HEK293 (cell line): ENCODE results near the gene BRIX1.

ENCODE experiments used
- IKZF3 ChIP-seq: fragments of 450-650 bp; IDR thresholded peaks from 2 replicates; pipeline ENCODE4 v1.5.0; 2018; ENCODE audit warnings: missing biosample characterization, mild to moderate bottlenecking, missing genetic modification characterization, moderate library complexity
- KLF1 ChIP-seq: fragments of 450-650 bp; formaldehyde crosslinking; IDR thresholded peaks from 2 replicates; pipeline ENCODE4 v1.5.1; 2016; ENCODE audit warnings: missing biosample characterization, missing genetic modification characterization
- KLF10 ChIP-seq: fragments of 450-650 bp; IDR thresholded peaks from 2 replicates; pipeline ENCODE4 v1.5.1; 2018; ENCODE audit warnings: missing biosample characterization, mild to moderate bottlenecking, missing genetic modification characterization
- KLF8 ChIP-seq: fragments of 450-650 bp; formaldehyde crosslinking; IDR thresholded peaks from 2 replicates; pipeline ENCODE4 v1.5.1; 2016; ENCODE audit warnings: missing biosample characterization, missing genetic modification characterization
- MZF1 ChIP-seq: fragments of 450-650 bp; formaldehyde crosslinking; IDR thresholded peaks from 2 replicates; pipeline ENCODE4 v1.5.1; 2017; ENCODE audit warnings: missing biosample characterization, missing genetic modification characterization, borderline replicate concordance
- REPIN1 ChIP-seq: fragments of 450-650 bp; formaldehyde crosslinking; IDR thresholded peaks from 2 replicates; pipeline ENCODE4 v1.5.1; 2017; ENCODE audit warnings: missing biosample characterization, missing genetic modification characterization, low read depth
- SCRT1 ChIP-seq: fragments of 450-650 bp; formaldehyde crosslinking; IDR thresholded peaks from 2 replicates; pipeline ENCODE4 v1.5.1; 2016; ENCODE audit warnings: missing biosample characterization, missing genetic modification characterization, borderline replicate concordance
- ZFP37 ChIP-seq: fragments of 450-650 bp; formaldehyde crosslinking; IDR thresholded peaks from 2 replicates; pipeline ENCODE4 v1.5.1; 2016; ENCODE audit warnings: missing biosample characterization, missing genetic modification characterization
- ZFP69B ChIP-seq: fragments of 450-650 bp; formaldehyde crosslinking; IDR thresholded peaks from 2 replicates; pipeline ENCODE4 v1.5.1; 2016; ENCODE audit warnings: missing biosample characterization, missing genetic modification characterization
- ZIC2 ChIP-seq: fragments of 450-650 bp; formaldehyde crosslinking; IDR thresholded peaks from 2 replicates; pipeline ENCODE4 v1.5.1; 2016; ENCODE audit warnings: missing biosample characterization, missing genetic modification characterization
- ZNF114 ChIP-seq: fragments of 450-650 bp; formaldehyde crosslinking; IDR thresholded peaks from 2 replicates; pipeline ENCODE4 v1.5.0; 2017; ENCODE audit warnings: missing biosample characterization, missing genetic modification characterization
- ZNF2 ChIP-seq: fragments of 450-650 bp; formaldehyde crosslinking; IDR thresholded peaks from 2 replicates; pipeline ENCODE4 v1.5.1; 2016; ENCODE audit warnings: missing biosample characterization, missing genetic modification characterization
- ZNF24 ChIP-seq: fragments of 450-650 bp; formaldehyde crosslinking; IDR thresholded peaks from 2 replicates; pipeline ENCODE4 v1.5.1; 2016; ENCODE audit warnings: missing biosample characterization, missing genetic modification characterization
- ZNF48 ChIP-seq: fragments of 450-650 bp; formaldehyde crosslinking; IDR thresholded peaks from 2 replicates; pipeline ENCODE4 v1.5.1; 2016; ENCODE audit warnings: missing biosample characterization, missing genetic modification characterization
- ZNF529 ChIP-seq: fragments of 450-650 bp; formaldehyde crosslinking; IDR thresholded peaks from 2 replicates; pipeline ENCODE4 v1.5.1; 2017; ENCODE audit warnings: missing genetic modification characterization, missing biosample characterization; ENCODE audit not compliant: insufficient replicate concordance
- ZNF555 ChIP-seq: fragments of 450-650 bp; formaldehyde crosslinking; conservative IDR thresholded peaks from 2 replicates; pipeline ENCODE4 v1.5.1; 2017; ENCODE audit warnings: missing biosample characterization, mild to moderate bottlenecking, missing genetic modification characterization, inconsistent platforms
- ZNF596 ChIP-seq: fragments of 450-650 bp; IDR thresholded peaks from 2 replicates; pipeline ENCODE4 v1.5.0; 2018; ENCODE audit warnings: missing biosample characterization, mild to moderate bottlenecking, missing genetic modification characterization, moderate library complexity
- ZSCAN30 ChIP-seq: fragments of 450-650 bp; IDR thresholded peaks from 2 replicates; pipeline ENCODE4 v1.5.1; 2018; ENCODE audit warnings: missing biosample characterization, mild to moderate bottlenecking, missing genetic modification characterization, moderate library complexity
- TF ChIP-seq, protein P1 (sequence below): fragments of 450-650 bp; formaldehyde crosslinking; IDR thresholded peaks from 2 replicates; pipeline ENCODE4 v1.5.1; 2016; ENCODE audit warnings: missing biosample characterization, missing genetic modification characterization
- TF ChIP-seq, protein P2 (sequence below): fragments of 450-650 bp; formaldehyde crosslinking; IDR thresholded peaks from 2 replicates; pipeline ENCODE4 v1.5.1; 2016; ENCODE audit warnings: missing biosample characterization, missing genetic modification characterization
- TF ChIP-seq, protein P3 (sequence below): fragments of 450-650 bp; formaldehyde crosslinking; IDR thresholded peaks from 2 replicates; pipeline ENCODE4 v1.5.1; 2017; ENCODE audit warnings: missing biosample characterization, mild to moderate bottlenecking, missing genetic modification characterization, moderate library complexity
- TF ChIP-seq, protein P4 (sequence below): fragments of 450-650 bp; formaldehyde crosslinking; IDR thresholded peaks from 2 replicates; pipeline ENCODE4; 2016; ENCODE audit warnings: missing biosample characterization, missing genetic modification characterization
- TF ChIP-seq, protein P5 (sequence below): fragments of 450-650 bp; formaldehyde crosslinking; IDR thresholded peaks from 2 replicates; pipeline ENCODE4 v1.5.1; 2016; ENCODE audit warnings: missing biosample characterization, missing genetic modification characterization
- TF ChIP-seq, protein P6 (sequence below): fragments of 450-650 bp; formaldehyde crosslinking; IDR thresholded peaks from 2 replicates; pipeline ENCODE4 v1.5.1; 2016; ENCODE audit warnings: missing biosample characterization, missing genetic modification characterization
- TF ChIP-seq, protein P7 (sequence below): fragments of 450-650 bp; formaldehyde crosslinking; conservative IDR thresholded peaks from 2 replicates; pipeline ENCODE4 v1.5.1; 2016; ENCODE audit warnings: low read depth, missing biosample characterization, missing genetic modification characterization

BRIX1 gene

DNA sequence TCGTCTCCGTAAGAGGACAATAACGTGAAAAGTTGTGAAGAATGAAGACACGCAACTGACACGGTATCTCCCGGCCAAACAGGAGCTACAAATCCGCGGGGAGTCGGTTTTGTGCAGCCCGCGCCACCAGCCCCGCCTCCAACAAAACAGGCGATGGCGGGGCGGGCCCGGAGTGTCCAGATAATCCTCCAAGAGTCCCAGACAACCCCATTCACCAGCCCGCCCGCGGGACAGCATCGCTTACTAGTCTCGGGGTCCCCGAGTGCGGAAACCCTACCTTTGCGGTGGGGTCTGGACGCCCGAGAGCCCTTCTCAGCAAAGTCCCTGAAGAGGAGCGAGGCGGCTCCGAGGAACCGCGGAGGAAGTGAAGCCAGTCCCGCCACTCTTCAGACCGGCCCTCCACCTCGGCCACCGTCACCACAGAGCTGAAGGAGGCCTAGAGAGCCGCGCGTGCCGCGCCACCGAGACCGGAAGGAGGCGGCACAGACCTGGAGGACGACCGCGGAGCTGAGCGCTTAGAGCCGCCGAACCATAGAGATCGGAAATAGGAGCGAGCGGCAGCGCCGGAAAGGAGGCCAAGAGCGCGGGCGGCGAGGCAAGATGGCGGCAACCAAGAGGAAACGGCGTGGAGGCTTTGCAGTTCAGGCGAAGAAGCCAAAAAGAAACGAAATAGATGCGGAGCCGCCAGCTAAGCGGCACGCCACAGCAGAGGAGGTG lies at the start of gene BRIX1, which contains the start of gene RAD1 (continued):
- TF ChIP-seq, protein P1, sequence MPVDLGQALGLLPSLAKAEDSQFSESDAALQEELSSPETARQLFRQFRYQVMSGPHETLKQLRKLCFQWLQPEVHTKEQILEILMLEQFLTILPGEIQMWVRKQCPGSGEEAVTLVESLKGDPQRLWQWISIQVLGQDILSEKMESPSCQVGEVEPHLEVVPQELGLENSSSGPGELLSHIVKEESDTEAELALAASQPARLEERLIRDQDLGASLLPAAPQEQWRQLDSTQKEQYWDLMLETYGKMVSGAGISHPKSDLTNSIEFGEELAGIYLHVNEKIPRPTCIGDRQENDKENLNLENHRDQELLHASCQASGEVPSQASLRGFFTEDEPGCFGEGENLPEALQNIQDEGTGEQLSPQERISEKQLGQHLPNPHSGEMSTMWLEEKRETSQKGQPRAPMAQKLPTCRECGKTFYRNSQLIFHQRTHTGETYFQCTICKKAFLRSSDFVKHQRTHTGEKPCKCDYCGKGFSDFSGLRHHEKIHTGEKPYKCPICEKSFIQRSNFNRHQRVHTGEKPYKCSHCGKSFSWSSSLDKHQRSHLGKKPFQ (tag by site-specific recombination) = no peak
- TF ChIP-seq, protein P2, sequence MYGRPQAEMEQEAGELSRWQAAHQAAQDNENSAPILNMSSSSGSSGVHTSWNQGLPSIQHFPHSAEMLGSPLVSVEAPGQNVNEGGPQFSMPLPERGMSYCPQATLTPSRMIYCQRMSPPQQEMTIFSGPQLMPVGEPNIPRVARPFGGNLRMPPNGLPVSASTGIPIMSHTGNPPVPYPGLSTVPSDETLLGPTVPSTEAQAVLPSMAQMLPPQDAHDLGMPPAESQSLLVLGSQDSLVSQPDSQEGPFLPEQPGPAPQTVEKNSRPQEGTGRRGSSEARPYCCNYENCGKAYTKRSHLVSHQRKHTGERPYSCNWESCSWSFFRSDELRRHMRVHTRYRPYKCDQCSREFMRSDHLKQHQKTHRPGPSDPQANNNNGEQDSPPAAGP (tag by site-specific recombination) = peak; percentile 84
- TF ChIP-seq MZF1 (tag by site-specific recombination) (no peak), ZNF529 (tag by site-specific recombination) (no peak), ZFP69B (tag by site-specific recombination) (peak; percentile 93), ZNF555 (tag by site-specific recombination) (no peak), ZNF114 (tag by site-specific recombination) (no peak), SCRT1 (tag by site-specific recombination) (no peak), ZSCAN30 (tag by site-specific recombination) (peak; percentile 77; the same call in 1 of the 2 replicates), ZIC2 (peak; percentile 37), IKZF3 (peak; percentile 26; the same call in 1 of the 2 replicates), ZFP37 (tag by site-specific recombination) (peak; percentile 71; the same call in 1 of the 2 replicates), ZNF2 (tag by site-specific recombination) (peak; percentile 93), ZNF24 (peak; percentile 87), KLF8 (tag by site-specific recombination) (peak; percentile 79), ZNF596 (tag by site-specific recombination) (no peak), KLF1 (no peak; the same call in 1 of the 2 replicates), ZNF48 (tag by site-specific recombination) (no peak), KLF10 (tag by site-specific recombination) (peak; percentile 77), REPIN1 (no peak)
- TF ChIP-seq, protein P3, sequence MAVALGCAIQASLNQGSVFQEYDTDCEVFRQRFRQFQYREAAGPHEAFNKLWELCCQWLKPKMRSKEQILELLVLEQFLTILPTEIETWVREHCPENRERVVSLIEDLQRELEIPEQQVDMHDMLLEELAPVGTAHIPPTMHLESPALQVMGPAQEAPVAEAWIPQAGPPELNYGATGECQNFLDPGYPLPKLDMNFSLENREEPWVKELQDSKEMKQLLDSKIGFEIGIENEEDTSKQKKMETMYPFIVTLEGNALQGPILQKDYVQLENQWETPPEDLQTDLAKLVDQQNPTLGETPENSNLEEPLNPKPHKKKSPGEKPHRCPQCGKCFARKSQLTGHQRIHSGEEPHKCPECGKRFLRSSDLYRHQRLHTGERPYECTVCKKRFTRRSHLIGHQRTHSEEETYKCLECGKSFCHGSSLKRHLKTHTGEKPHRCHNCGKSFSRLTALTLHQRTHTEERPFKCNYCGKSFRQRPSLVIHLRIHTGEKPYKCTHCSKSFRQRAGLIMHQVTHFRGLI (tag by site-specific recombination) = peak; percentile 86
- TF ChIP-seq, protein P4, sequence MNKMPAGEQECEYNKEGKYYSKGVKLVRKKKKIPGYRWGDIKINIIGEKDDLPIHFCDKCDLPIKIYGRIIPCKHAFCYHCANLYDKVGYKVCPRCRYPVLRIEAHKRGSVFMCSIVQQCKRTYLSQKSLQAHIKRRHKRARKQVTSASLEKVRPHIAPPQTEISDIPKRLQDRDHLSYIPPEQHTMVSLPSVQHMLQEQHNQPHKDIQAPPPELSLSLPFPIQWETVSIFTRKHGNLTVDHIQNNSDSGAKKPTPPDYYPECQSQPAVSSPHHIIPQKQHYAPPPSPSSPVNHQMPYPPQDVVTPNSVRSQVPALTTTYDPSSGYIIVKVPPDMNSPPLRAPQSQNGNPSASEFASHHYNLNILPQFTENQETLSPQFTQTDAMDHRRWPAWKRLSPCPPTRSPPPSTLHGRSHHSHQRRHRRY (tag by site-specific recombination) = no peak
- TF ChIP-seq, protein P5, sequence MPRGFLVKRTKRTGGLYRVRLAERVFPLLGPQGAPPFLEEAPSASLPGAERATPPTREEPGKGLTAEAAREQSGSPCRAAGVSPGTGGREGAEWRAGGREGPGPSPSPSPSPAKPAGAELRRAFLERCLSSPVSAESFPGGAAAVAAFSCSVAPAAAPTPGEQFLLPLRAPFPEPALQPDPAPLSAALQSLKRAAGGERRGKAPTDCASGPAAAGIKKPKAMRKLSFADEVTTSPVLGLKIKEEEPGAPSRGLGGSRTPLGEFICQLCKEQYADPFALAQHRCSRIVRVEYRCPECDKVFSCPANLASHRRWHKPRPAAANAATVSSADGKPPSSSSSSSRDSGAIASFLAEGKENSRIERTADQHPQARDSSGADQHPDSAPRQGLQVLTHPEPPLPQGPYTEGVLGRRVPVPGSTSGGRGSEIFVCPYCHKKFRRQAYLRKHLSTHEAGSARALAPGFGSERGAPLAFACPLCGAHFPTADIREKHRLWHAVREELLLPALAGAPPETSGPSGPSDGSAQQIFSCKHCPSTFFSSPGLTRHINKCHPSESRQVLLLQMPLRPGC (tag by site-specific recombination) = peak; percentile 24; the same call in 1 of the 2 replicates
- TF ChIP-seq, protein P6, sequence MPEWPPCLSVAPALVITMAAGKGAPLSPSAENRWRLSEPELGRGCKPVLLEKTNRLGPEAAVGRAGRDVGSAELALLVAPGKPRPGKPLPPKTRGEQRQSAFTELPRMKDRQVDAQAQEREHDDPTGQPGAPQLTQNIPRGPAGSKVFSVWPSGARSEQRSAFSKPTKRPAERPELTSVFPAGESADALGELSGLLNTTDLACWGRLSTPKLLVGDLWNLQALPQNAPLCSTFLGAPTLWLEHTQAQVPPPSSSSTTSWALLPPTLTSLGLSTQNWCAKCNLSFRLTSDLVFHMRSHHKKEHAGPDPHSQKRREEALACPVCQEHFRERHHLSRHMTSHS (tag by site-specific recombination) = no peak
- TF ChIP-seq, protein P7, sequence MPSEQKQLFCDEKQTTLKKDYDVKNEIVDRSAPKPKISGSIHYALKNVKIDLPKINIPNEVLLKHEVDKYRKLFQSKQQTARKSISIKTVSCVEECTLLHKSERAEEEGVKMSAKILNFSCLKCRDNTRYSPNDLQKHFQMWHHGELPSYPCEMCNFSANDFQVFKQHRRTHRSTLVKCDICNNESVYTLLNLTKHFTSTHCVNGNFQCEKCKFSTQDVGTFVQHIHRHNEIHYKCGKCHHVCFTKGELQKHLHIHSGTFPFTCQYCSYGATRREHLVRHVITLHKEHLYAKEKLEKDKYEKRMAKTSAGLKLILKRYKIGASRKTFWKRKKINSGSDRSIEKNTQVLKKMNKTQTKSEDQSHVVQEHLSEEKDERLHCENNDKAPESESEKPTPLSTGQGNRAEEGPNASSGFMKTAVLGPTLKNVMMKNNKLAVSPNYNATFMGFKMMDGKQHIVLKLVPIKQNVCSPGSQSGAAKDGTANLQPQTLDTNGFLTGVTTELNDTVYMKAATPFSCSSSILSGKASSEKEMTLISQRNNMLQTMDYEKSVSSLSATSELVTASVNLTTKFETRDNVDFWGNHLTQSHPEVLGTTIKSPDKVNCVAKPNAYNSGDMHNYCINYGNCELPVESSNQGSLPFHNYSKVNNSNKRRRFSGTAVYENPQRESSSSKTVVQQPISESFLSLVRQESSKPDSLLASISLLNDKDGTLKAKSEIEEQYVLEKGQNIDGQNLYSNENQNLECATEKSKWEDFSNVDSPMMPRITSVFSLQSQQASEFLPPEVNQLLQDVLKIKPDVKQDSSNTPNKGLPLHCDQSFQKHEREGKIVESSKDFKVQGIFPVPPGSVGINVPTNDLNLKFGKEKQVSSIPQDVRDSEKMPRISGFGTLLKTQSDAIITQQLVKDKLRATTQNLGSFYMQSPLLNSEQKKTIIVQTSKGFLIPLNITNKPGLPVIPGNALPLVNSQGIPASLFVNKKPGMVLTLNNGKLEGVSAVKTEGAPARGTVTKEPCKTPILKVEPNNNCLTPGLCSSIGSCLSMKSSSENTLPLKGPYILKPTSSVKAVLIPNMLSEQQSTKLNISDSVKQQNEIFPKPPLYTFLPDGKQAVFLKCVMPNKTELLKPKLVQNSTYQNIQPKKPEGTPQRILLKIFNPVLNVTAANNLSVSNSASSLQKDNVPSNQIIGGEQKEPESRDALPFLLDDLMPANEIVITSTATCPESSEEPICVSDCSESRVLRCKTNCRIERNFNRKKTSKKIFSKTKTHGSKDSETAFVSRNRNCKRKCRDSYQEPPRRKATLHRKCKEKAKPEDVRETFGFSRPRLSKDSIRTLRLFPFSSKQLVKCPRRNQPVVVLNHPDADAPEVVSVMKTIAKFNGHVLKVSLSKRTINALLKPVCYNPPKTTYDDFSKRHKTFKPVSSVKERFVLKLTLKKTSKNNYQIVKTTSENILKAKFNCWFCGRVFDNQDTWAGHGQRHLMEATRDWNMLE = peak; percentile 84
